Fibroblast of lung (primary cell): ENCODE results near the gene RFX8. TPM values are rescaled to one million over a fixed set of nuclear protein-coding genes. Genes with fewer than 3 reads are reported as not detected.

ENCODE experiments used
- DNase-seq, 2 donors: peaks; one replicate each; pipeline versions ENCODE4 v3.0.0 to v3.0.0-alpha.2; 2010; ENCODE audit warnings: low read depth in 2 of 2
- H2AFZ ChIP-seq: 2 replicates; pipeline ENCODE4 v1.5.1; 2012; ENCODE audit warnings: low read length, control low read depth, inconsistent platforms
- H3K27ac ChIP-seq: 2 replicates; pipeline ENCODE4 v1.5.1; 2011; ENCODE audit warnings: low read length, control low read depth; ENCODE audit not compliant: insufficient read depth
- H3K27me3 ChIP-seq: 2 replicates; pipeline ENCODE4 v1.5.1; 2011; ENCODE audit warnings: mild to moderate bottlenecking, low read length; ENCODE audit not compliant: control insufficient read depth, insufficient read depth
- H3K36me3 ChIP-seq: 2 replicates; pipeline ENCODE4 v1.5.1; 2011; ENCODE audit warnings: low read length; ENCODE audit not compliant: control insufficient read depth, insufficient read depth
- H3K4me1 ChIP-seq: 2 replicates; pipeline ENCODE4 v1.5.1; 2011; ENCODE audit warnings: low read length; ENCODE audit not compliant: control insufficient read depth, insufficient read depth; ENCODE audit errors: extremely low read depth
- H3K4me2 ChIP-seq: 2 replicates; pipeline ENCODE4 v1.5.1; 2011; ENCODE audit warnings: low read length, control low read depth; ENCODE audit not compliant: insufficient read depth; ENCODE audit errors: extremely low read depth
- H3K4me3 ChIP-seq, 4 experiments: fragments of 200-600 bp in 1 of 4; sonication (generic) in 1 of 4; replicated peaks in 1 of 4; 2 replicates each; pipeline ENCODE4 v1.5.1; 2011 to 2016; ENCODE audit warnings: low read length in 4 of 4, low read depth in 3 of 4, mild to moderate bottlenecking in 3 of 4, control low read depth in 2 of 4, inconsistent platforms in 1 of 4, mixed read lengths in 1 of 4; ENCODE audit not compliant: insufficient read depth in 1 of 4; ENCODE audit errors: control extremely low read depth in 1 of 4
- H3K79me2 ChIP-seq: 2 replicates; pipeline ENCODE4 v1.5.1; 2012; ENCODE audit warnings: mild to moderate bottlenecking, low read length, inconsistent platforms; ENCODE audit not compliant: control insufficient read depth, insufficient read depth
- H3K9ac ChIP-seq: 2 replicates; pipeline ENCODE4 v1.5.1; 2011; ENCODE audit warnings: mild to moderate bottlenecking, low read length, control low read depth; ENCODE audit not compliant: insufficient read depth
- H3K9me3 ChIP-seq: 2 replicates; pipeline ENCODE4 v1.5.1; 2012; ENCODE audit warnings: low read depth, low read length; ENCODE audit not compliant: control insufficient read depth, insufficient read depth
- H4K20me1 ChIP-seq: 2 replicates; pipeline ENCODE4 v1.5.1; 2011; ENCODE audit warnings: low read length; ENCODE audit not compliant: control insufficient read depth, insufficient read depth; ENCODE audit errors: extremely low read depth
- EZH2 ChIP-seq: IDR thresholded peaks from 2 replicates; pipeline ENCODE4 v1.5.1; 2012; ENCODE audit warnings: low read length, control low read depth, mild to moderate bottlenecking; ENCODE audit errors: missing control alignments
- polyA plus RNA-seq, 2 donors: library from polyadenylated mRNA; depleted of rRNA in 1 of 2; stranded (reverse) in 1 of 2; unstranded in 1 of 2; fragments of >200 nt; gene quantifications; 2 replicates each; pipeline ENCODE4 v1.2.1, GENCODE V29; 2011 to 2012; ENCODE audit warnings: missing spikeins in 1 of 2
- total RNA-seq: library from RNA; depleted of rRNA; stranded (reverse); fragments of >200 nt; gene quantifications from 2 replicates; pipeline ENCODE4 v1.2.1, GENCODE V29; 2014
- TF ChIP-seq, protein P1 (sequence below), 2 donors: IDR thresholded peaks in 1 of 2; conservative IDR thresholded peaks in 1 of 2; 1 replicate in 1 of 2; 2 replicates in 1 of 2; pipeline ENCODE4 v1.5.1; 2011 to 2012; ENCODE audit warnings: low read length in 2 of 2, control low read depth in 1 of 2, inconsistent platforms in 1 of 2, low read depth in 1 of 2, mild to moderate bottlenecking in 1 of 2

Gene RFX8
- total and polyA plus RNA-seq, 2 donors (not counting 1 experiment from before 2014, with no cell fraction given): 4.3 to 12.4 TPM

- peaks cover 5% of the 10 kb centered on the region for H3K36me3 ChIP-seq
- no peaks in the 10 kb centered on the region for H4K20me1 ChIP-seq
- no peak for DNase-seq
- H3K4me3 ChIP-seq: no peak overlapping the region
- no peak overlapping the region for H2AFZ ChIP-seq
- no peaks in the 10 kb centered on the region for H3K79me2 ChIP-seq
- H3K27me3 ChIP-seq: no peaks in the 10 kb centered on the region
- no peaks in the 10 kb centered on the region for H3K9me3 ChIP-seq
- no peaks in the 10 kb centered on the region for H3K4me1 ChIP-seq
- H3K9ac ChIP-seq: no peak overlapping the region
- TF ChIP-seq, protein P1, sequence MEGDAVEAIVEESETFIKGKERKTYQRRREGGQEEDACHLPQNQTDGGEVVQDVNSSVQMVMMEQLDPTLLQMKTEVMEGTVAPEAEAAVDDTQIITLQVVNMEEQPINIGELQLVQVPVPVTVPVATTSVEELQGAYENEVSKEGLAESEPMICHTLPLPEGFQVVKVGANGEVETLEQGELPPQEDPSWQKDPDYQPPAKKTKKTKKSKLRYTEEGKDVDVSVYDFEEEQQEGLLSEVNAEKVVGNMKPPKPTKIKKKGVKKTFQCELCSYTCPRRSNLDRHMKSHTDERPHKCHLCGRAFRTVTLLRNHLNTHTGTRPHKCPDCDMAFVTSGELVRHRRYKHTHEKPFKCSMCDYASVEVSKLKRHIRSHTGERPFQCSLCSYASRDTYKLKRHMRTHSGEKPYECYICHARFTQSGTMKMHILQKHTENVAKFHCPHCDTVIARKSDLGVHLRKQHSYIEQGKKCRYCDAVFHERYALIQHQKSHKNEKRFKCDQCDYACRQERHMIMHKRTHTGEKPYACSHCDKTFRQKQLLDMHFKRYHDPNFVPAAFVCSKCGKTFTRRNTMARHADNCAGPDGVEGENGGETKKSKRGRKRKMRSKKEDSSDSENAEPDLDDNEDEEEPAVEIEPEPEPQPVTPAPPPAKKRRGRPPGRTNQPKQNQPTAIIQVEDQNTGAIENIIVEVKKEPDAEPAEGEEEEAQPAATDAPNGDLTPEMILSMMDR (conservative IDR thresholded peaks at IDR 0.05 in 1 of 2, IDR thresholded peaks at IDR 0.05 in 1 of 2; ENCODE audit: low read depth in 1 of 2, low read length in 2 of 2): no peak
- no peak for TF ChIP-seq EZH2
- H3K4me2 ChIP-seq: no peak overlapping the region
- H3K27ac ChIP-seq: no peak overlapping the region
Observed at GRCh38 chr2:101415220-101415619, 59.7 kb downstream of the RFX8 start.

DNA sequence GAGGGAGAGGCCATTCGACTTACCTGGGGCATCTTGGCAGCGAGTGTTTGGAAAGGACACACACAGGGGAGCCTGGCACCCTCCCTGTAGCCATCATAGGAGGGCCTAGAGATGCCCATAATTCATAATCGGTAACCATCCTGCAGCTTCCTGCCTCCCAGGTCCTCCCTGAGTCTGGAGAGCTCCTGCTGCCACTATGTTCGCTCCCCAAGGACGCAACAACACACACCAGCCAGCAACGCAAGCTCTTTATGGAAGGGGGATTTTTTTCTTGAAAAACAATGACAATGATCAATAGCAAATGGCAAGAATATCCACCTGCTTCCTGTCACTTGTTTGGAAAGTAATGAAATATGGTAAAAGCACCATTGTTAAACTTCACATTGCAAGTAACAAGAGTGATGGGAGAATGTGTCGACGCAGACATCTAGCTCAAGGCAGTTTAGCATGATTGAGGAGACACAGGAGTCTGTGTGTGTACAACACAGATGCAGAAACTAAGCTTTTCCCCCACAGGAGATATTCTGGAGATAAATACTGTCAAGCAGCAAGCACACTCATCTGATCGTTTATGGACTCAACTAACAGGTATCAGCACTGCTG lies 62.7 kb downstream of the RFX8 start:
- H3K27ac ChIP-seq: no peak overlapping the region
- H3K9ac ChIP-seq: no peak overlapping the region
- peaks cover 6% of the 10 kb centered on the region for H3K36me3 ChIP-seq
- no peak overlapping the region for H3K4me3 ChIP-seq
- TF ChIP-seq, protein P1 (conservative IDR thresholded peaks at IDR 0.05 in 1 of 2, IDR thresholded peaks at IDR 0.05 in 1 of 2; ENCODE audit: low read depth in 1 of 2, low read length in 2 of 2): no peak
- no peak for TF ChIP-seq EZH2
- H3K9me3 ChIP-seq: no peaks in the 10 kb centered on the region
- no peaks in the 10 kb centered on the region for H4K20me1 ChIP-seq
- H2AFZ ChIP-seq: no peak overlapping the region
- no peak overlapping the region for H3K4me2 ChIP-seq
- no peak for DNase-seq
- H3K27me3 ChIP-seq: no peaks in the 10 kb centered on the region
- peaks cover under 1% of the 10 kb centered on the region for H3K4me1 ChIP-seq
- H3K79me2 ChIP-seq: no peaks in the 10 kb centered on the region

DNA sequence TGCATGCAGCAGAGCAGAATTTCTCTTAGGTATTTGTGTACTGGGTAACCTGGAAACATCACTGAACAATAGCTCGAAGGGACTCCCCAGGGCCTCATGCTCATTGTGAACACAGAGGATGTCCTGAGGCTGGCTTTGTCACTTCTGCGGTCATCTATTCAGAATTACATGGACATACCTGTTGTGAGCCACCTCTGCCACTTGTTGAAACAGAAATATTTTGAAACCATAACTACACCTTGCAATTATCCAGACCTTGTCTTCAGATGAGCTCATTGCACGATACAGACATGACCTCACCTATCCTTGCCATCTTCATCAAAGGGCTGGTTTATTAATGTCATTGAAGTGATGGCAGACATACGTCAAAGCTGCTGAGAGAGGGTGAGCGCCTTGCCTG lies 64.2 kb downstream of the RFX8 start:
- H3K4me1 ChIP-seq: peaks cover 6% of the 10 kb centered on the region
- peaks cover 3% of the 10 kb centered on the region for H3K36me3 ChIP-seq
- H2AFZ ChIP-seq: no peak overlapping the region
- no peaks in the 10 kb centered on the region for H3K27me3 ChIP-seq
- no peak for DNase-seq
- no peaks in the 10 kb centered on the region for H3K9me3 ChIP-seq
- no peak overlapping the region for H3K27ac ChIP-seq
- no peaks in the 10 kb centered on the region for H3K79me2 ChIP-seq
- H4K20me1 ChIP-seq: no peaks in the 10 kb centered on the region
- no peak overlapping the region for H3K9ac ChIP-seq
- H3K4me2 ChIP-seq: no peak overlapping the region
- no peak overlapping the region for H3K4me3 ChIP-seq
- TF ChIP-seq, protein P1 (conservative IDR thresholded peaks at IDR 0.05 in 1 of 2, IDR thresholded peaks at IDR 0.05 in 1 of 2; ENCODE audit: low read depth in 1 of 2, low read length in 2 of 2): no peak
- no peak for TF ChIP-seq EZH2
